K562 (cell line): Measurements from ENCODE around the gene TESK2. TPM values are rescaled to one million over a fixed set of nuclear protein-coding genes. Genes with fewer than 3 reads are reported as not detected.

Experiments used
- CHD2 ChIP-seq: IDR thresholded peaks from 2 replicates; pipeline ENCODE4 v1.6.1; 2011; ENCODE audit warnings: low read depth, low read length
- JUND ChIP-seq, 2 experiments: IDR thresholded peaks; 2 replicates in 1 of 2; 3 replicates in 1 of 2; pipeline ENCODE4 v1.6.1; 2011; ENCODE audit warnings: borderline replicate concordance in 2 of 2, low read depth in 2 of 2, low read length in 2 of 2, improper control_type of control experiment in 1 of 2, missing biosample characterization in 1 of 2, missing genetic modification characterization in 1 of 2, missing genetic modification reagents in 1 of 2
- MEIS2 ChIP-seq: fragments of 450-650 bp; IDR thresholded peaks from 2 replicates; pipeline ENCODE4 v1.6.1; 2014; ENCODE audit warnings: mild to moderate bottlenecking; ENCODE audit not compliant: partially characterized antibody
- NR2C2 ChIP-seq, 2 experiments: fragments of 200-800 bp in 1 of 2; sonication (Bioruptor generic) in 1 of 2; sonication (generic) in 1 of 2; formaldehyde crosslinking in 1 of 2; IDR thresholded peaks; 2 replicates each; pipeline versions ENCODE4 v1.6.1 to v1.8.0; 2016 to 2022; ENCODE audit warnings: mild to moderate bottlenecking in 1 of 2, missing compliant biosample characterization in 1 of 2, missing genetic modification characterization in 1 of 2, missing genetic modification reagents in 1 of 2
- SMARCB1 ChIP-seq: IDR thresholded peaks from 2 replicates; pipeline ENCODE4 v1.6.1; 2011; ENCODE audit warnings: improper control_type of control experiment, low read depth; ENCODE audit not compliant: insufficient read length
- ZBTB43 ChIP-seq: sonication (generic); formaldehyde crosslinking; IDR thresholded peaks from 2 replicates; pipeline ENCODE4 v1.8.0; 2023; ENCODE audit warnings: mild to moderate bottlenecking, missing genetic modification reagents
- ZKSCAN8 ChIP-seq: fragments of 200-800 bp; sonication (Bioruptor generic); IDR thresholded peaks from 2 replicates; pipeline ENCODE4 v1.6.1; 2016; ENCODE audit warnings: missing genetic modification characterization, missing compliant biosample characterization
- ZNF408 ChIP-seq: fragments of 250-450 bp; sonication (Bioruptor Pico); IDR thresholded peaks from 2 replicates; pipeline ENCODE4 v1.4.0; 2020; ENCODE audit warnings: low read depth, mild to moderate bottlenecking, moderate library complexity
- polyA plus RNA-seq, 8 experiments: library from polyadenylated mRNA; depleted of rRNA in 4 of 8; stranded (reverse) in 5 of 8; unstranded in 3 of 8; fragments of >200 nt; fragmentation: Nextera tagmentation in 2 of 8; fragmentation: Illumina TruSeq in 1 of 8; extraction: Ambion mirVana in 2 of 8; extraction: Trizol in 1 of 8; gene quantifications; 2 replicates each; pipeline versions ENCODE4 v1.2.1 to v1.2.3, GENCODE V29; 2011 to 2014; ENCODE audit warnings: inconsistent platforms in 1 of 8, missing spikeins in 1 of 8
- total RNA-seq, 7 experiments: library from RNA; depleted of rRNA in 6 of 7; stranded (reverse); fragments of >200 nt in 6 of 7; fragmentation: Illumina TruSeq in 2 of 7; extraction: Trizol in 2 of 7; gene quantifications; 2 replicates each; pipeline versions ENCODE4 v1.2.1 to v1.2.3, GENCODE V29; 2011 to 2021; ENCODE audit warnings: low replicate concordance in 1 of 7
- TF ChIP-seq, protein P1 (sequence below): fragments of 200-600 bp; sonication (generic); IDR thresholded peaks from one replicate; pipeline ENCODE4 v1.6.1; 2012; ENCODE audit warnings: mild to moderate bottlenecking, low read depth, low read length, inconsistent platforms
- TF ChIP-seq, protein P2 (sequence below): fragments of 250-450 bp; sonication (Bioruptor Pico); IDR thresholded peaks from 2 replicates; pipeline ENCODE4 v1.9.0; 2021; ENCODE audit warnings: mild to moderate bottlenecking
- TF ChIP-seq, protein P3 (sequence below): fragments of 250-450 bp; sonication (Bioruptor Pico); IDR thresholded peaks from 2 replicates; pipeline ENCODE4 v1.4.0; 2020; ENCODE audit warnings: mild to moderate bottlenecking, moderate library complexity

The TESK2 gene
- total and polyA plus RNA-seq, 9 of the 15 experiments (the other 6 are each of a cell fraction or from before 2014, with no cell fraction given) = 1.6 to 5.3 (median 3.7) TPM

GRCh38 chr1:45329445-45329844 lies 161.5 kb downstream of the TESK2 start (continued):
- TF ChIP-seq, protein P1, sequence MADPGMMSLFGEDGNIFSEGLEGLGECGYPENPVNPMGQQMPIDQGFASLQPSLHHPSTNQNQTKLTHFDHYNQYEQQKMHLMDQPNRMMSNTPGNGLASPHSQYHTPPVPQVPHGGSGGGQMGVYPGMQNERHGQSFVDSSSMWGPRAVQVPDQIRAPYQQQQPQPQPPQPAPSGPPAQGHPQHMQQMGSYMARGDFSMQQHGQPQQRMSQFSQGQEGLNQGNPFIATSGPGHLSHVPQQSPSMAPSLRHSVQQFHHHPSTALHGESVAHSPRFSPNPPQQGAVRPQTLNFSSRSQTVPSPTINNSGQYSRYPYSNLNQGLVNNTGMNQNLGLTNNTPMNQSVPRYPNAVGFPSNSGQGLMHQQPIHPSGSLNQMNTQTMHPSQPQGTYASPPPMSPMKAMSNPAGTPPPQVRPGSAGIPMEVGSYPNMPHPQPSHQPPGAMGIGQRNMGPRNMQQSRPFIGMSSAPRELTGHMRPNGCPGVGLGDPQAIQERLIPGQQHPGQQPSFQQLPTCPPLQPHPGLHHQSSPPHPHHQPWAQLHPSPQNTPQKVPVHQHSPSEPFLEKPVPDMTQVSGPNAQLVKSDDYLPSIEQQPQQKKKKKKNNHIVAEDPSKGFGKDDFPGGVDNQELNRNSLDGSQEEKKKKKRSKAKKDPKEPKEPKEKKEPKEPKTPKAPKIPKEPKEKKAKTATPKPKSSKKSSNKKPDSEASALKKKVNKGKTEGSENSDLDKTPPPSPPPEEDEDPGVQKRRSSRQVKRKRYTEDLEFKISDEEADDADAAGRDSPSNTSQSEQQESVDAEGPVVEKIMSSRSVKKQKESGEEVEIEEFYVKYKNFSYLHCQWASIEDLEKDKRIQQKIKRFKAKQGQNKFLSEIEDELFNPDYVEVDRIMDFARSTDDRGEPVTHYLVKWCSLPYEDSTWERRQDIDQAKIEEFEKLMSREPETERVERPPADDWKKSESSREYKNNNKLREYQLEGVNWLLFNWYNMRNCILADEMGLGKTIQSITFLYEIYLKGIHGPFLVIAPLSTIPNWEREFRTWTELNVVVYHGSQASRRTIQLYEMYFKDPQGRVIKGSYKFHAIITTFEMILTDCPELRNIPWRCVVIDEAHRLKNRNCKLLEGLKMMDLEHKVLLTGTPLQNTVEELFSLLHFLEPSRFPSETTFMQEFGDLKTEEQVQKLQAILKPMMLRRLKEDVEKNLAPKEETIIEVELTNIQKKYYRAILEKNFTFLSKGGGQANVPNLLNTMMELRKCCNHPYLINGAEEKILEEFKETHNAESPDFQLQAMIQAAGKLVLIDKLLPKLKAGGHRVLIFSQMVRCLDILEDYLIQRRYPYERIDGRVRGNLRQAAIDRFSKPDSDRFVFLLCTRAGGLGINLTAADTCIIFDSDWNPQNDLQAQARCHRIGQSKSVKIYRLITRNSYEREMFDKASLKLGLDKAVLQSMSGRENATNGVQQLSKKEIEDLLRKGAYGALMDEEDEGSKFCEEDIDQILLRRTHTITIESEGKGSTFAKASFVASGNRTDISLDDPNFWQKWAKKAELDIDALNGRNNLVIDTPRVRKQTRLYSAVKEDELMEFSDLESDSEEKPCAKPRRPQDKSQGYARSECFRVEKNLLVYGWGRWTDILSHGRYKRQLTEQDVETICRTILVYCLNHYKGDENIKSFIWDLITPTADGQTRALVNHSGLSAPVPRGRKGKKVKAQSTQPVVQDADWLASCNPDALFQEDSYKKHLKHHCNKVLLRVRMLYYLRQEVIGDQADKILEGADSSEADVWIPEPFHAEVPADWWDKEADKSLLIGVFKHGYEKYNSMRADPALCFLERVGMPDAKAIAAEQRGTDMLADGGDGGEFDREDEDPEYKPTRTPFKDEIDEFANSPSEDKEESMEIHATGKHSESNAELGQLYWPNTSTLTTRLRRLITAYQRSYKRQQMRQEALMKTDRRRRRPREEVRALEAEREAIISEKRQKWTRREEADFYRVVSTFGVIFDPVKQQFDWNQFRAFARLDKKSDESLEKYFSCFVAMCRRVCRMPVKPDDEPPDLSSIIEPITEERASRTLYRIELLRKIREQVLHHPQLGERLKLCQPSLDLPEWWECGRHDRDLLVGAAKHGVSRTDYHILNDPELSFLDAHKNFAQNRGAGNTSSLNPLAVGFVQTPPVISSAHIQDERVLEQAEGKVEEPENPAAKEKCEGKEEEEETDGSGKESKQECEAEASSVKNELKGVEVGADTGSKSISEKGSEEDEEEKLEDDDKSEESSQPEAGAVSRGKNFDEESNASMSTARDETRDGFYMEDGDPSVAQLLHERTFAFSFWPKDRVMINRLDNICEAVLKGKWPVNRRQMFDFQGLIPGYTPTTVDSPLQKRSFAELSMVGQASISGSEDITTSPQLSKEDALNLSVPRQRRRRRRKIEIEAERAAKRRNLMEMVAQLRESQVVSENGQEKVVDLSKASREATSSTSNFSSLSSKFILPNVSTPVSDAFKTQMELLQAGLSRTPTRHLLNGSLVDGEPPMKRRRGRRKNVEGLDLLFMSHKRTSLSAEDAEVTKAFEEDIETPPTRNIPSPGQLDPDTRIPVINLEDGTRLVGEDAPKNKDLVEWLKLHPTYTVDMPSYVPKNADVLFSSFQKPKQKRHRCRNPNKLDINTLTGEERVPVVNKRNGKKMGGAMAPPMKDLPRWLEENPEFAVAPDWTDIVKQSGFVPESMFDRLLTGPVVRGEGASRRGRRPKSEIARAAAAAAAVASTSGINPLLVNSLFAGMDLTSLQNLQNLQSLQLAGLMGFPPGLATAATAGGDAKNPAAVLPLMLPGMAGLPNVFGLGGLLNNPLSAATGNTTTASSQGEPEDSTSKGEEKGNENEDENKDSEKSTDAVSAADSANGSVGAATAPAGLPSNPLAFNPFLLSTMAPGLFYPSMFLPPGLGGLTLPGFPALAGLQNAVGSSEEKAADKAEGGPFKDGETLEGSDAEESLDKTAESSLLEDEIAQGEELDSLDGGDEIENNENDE = no peak
- TF ChIP-seq SMARCB1 (no peak), NR2C2 (CRISPR knock-in tag; IDR thresholded peaks at IDR 0.05) (no peak), NR2C2 (tag; IDR thresholded peaks at IDR 0.05) (peak; percentile 32; the same call in 1 of the 2 replicates), JUND (IDR thresholded peaks at IDR 0.05; ENCODE audit: borderline replicate concordance, low read depth, low read length) (peak; percentile 63; the same call in 1 of the 2 replicates), JUND (tag; IDR thresholded peaks at IDR 0.05; ENCODE audit: borderline replicate concordance, low read depth, low read length) (peak; percentile 65; the same call in 1 of the 3 replicates), ZBTB43 (CRISPR knock-in tag) (no peak), ZKSCAN8 (CRISPR knock-in tag) (no peak), MEIS2 (peak; percentile 75), ZNF408 (CRISPR knock-in tag) (no peak), CHD2 (no peak)
- TF ChIP-seq, protein P2, sequence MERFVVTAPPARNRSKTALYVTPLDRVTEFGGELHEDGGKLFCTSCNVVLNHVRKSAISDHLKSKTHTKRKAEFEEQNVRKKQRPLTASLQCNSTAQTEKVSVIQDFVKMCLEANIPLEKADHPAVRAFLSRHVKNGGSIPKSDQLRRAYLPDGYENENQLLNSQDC (CRISPR knock-in tag) = no peak
- TF ChIP-seq, protein P3, sequence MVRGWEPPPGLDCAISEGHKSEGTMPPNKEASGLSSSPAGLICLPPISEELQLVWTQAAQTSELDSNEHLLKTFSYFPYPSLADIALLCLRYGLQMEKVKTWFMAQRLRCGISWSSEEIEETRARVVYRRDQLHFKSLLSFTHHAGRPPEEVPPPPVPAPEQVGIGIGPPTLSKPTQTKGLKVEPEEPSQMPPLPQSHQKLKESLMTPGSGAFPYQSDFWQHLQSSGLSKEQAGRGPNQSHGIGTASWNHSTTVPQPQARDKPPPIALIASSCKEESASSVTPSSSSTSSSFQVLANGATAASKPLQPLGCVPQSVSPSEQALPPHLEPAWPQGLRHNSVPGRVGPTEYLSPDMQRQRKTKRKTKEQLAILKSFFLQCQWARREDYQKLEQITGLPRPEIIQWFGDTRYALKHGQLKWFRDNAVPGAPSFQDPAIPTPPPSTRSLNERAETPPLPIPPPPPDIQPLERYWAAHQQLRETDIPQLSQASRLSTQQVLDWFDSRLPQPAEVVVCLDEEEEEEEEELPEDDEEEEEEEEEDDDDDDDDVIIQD (CRISPR knock-in tag) = no peak
